ENCODE data around the gene PPP1R14C.

The PPP1R14C gene

DNA sequence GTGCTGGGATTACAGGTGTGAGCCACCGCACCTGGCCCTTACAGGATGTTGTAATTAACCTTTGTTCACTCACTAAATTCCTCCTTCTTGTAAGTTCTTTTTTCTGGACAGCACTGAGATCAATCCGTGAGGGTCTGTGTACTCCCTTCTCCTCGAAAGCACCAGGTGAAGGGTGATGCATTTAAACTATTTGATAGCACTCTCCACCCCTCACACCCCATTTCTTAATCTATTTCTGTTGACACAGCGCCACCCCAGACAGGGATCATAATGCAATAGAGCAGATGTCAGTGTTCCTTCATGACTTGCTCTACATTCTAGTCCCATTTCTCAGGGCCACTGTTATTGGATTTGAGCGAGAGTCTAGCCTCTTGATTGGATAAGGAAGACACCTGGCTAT lies 46.3 kb downstream of the PPP1R14C start:
- no peak for DNase-seq (ENCODE audit: low read depth in 1 of 2, low spot score in 1 of 2)

DNA sequence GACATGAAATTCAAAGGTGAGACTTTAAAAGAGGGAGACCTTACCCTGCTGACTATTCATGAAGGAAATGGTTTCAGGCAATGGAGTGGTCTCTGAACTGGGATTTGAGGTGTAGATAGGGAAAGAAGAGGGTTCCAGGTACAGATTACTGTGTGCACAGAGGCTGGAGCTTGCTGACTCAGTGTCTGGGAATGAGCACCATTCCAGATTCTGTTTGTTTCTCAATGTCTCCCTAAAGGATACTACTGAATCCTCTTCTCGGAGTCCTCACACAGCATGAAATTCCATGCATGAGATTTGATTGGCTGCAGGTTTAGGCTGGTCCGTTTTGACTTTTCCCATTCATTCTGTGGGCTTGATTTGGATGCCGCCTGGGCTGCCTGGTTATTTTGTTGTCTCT lies 49.0 kb downstream of the PPP1R14C start:
- no peak for DNase-seq (ENCODE audit: low read depth in 1 of 2, low spot score in 1 of 2)

DNA sequence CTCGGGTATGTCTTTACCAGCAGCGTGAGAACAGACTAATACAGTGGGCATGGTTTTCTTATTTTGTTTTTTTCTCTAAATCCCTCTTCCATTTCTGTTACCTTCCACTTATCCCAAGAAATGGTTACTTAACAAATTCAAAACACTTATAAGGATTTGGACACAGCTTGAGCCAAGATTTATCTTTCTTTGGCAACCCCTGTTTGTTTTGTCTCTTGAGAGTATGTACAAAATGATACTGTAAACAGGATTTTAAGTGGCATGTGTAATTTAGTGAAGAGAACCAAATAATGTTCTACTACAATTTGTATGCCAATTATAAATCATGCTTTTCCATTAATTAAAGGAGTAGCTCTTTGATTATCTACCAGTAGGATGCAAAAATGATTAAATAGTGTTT lies 51.4 kb downstream of the PPP1R14C start:
- DNase-seq (ENCODE audit: low read depth in 1 of 2, low spot score in 1 of 2), result no peak

DNA sequence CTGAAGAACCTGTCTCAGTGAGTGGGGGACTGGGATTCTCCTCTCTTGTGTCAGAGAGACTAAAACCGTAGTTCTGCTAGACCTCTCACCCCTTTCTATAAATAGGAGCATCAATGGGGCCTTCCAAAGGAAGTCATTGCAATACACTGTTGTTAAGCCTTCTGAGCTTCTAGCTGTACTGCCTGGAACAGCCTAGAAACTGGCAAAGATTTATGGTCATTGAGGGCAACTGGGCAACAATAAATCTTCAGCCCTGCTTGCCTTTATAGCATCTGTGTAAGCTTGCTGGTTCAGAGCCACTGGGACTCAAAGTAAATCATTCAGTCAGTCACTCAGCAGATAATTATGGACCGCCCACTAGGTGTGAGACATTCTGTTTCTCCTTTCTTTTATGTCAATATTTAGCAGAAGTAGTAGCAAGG lies 53.2 kb downstream of the PPP1R14C start:
- DNase-seq (ENCODE audit: low read depth in 1 of 2, low spot score in 1 of 2), result no peak

DNA sequence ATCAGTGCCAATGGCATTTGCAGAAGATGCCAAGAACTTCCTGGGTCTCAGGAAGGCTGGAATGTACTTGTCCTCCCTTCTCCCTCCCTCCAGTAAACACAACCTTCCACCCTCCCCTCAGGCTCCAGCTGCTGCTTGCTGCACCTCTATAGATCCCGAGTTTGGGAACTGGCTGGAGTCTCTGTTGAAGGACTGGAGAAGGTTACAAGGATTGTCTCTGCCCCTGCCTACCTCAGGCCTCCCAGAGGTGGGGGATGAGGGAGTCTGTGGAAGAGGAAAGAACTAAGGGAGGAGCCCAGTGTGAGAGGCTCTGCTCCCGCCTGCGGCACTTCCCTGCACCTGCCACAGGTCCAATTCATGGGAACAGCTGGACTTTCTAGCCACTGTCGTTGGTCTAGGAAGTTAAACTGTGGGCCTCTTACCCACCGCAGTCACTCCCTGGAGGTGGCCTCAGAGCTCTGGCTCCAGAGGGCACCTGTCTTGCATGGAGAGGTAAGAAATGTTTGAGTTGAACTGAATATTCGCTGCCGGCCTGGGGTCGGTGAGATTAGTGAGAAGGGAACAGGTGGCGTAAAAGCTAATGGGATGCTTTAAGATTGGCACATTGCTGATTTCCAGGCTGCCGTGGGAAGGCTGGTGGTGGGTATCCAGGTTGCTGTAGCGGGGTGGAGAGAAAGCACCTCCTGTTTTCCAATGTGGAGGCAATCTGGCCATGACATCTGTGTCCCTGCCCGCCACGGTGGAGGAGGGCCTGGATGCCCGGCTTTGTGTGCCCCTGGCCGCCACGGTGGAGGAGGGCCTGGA lies 54.3 kb downstream of the PPP1R14C start:
- no peak for DNase-seq (ENCODE audit: low read depth in 1 of 2, low spot score in 1 of 2)

DNA sequence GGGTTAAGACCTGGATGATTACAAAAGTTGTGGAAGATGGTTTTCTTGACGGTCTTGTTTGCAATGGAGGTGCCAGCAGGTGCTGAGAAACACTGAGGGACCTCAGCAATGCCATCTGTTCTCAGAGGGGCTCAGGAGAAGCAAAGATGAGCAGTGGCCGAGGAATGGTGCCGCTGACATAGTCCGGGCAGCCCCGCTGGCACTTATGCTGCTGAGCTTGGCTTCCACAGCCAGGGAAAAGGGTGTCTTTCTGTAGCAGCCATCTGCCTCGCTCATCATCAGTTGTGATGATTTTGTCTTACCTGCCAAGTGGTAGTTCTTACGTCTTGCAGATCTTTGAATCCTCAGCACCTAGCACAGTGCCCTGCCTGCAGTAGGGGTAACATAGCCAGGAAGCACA lies 55.7 kb downstream of the PPP1R14C start:
- no peak for DNase-seq (ENCODE audit: low read depth in 1 of 2, low spot score in 1 of 2)

DNA sequence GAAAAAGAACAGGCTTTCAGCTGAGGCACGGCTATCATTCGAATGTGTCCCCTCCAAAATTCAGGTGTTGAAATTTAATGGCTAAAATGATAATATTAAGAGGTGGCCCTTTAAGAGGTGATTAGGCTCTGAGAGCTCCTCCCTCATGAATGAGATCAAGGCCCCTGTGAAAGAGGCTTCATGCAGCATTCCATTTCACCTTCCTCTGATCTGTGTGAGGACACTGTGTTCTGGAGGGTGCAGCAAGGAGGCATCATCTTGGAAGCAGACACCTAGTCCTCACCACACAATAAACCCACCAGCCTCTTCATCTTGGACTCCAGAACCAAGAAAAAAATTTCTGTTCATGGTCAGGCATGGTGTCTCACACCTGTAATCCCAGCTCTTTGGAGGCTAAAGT lies 56.4 kb downstream of the PPP1R14C start:
- DNase-seq (ENCODE audit: low read depth in 1 of 2, low spot score in 1 of 2), result no peak

DNA sequence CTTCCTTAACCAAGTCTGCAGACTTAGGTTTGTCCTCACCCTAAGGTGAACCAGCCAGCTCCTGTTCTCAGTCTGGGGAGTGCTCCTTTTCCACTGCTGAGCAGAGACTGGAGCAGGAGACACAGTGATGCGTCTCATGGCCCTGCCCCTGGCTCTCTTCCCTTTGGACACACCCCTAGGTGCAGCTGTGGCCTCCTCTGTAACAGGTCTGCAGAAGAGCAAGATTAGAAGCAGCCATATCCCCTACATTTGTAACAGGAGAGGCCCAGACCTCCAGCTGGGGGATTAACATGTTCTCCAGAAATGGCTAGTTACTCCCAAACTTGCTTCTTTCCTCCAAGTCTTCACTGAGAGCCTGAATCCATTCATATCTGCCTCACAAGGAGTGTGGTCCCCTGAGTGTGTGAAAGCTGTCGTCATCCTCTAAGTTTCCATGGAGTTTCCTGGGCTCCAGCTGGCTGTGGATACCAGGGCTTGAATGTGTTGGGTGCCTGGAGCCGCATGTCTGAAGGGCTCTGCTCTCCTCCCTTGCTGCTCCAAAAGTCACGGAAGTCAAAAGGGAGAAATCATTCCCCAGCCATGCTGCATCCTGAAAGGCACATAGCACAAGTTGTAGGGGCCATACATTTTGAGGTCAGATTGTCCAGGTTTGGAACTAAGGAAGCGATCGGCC lies 57.7 kb downstream of the PPP1R14C start:
- no peak for DNase-seq (ENCODE audit: low read depth in 1 of 2, low spot score in 1 of 2)

DNA sequence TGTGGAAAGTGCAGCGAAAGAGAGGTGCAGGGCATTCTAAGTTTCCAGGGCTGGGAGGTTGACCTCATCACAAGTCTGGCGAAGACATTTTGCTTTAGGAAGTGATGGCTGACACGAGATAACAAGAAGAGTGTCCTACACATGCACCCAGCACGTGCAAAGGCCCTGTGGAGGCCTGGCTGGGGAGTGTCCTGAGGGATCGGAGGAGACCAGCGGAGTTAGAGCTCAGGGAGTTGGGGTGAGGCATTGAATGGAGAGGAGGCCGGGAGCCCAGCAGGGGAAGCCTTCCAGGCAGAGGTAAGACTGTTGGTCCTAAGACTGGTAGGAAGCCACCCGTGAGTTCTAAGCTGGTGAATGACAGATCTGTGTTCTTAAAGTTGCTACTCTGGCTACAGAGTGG lies 58.4 kb downstream of the PPP1R14C start:
- DNase-seq (ENCODE audit: low read depth in 1 of 2, low spot score in 1 of 2), result no peak

DNA sequence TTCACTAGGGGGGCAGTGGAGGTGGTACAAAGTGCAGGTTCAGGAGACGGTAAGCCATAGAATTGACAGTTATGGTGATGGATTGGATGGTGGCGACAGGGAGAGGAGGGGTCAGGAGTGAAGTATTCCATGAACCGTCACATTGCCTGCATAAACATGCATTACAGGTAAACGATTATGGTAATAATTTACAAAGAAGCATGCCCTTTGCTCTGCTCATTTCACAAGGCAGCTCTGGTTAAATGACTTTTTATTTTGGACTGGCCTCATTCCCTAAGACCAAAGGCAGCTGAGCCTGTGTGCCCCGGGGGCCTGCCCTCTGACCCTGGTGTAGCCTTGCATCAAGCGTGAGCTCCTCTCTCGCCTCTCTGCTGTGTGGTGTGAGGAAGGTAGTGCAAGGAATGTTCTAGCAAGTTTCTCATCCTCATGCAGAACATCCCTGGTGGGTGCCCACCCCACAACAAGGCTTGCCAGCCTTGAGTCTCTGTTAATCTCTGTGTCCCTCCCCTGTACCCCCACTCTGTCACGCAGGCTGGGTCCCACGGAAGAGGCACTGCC lies 59.0 kb downstream of the PPP1R14C start:
- DNase-seq (ENCODE audit: low read depth in 1 of 2, low spot score in 1 of 2), result no peak

DNA sequence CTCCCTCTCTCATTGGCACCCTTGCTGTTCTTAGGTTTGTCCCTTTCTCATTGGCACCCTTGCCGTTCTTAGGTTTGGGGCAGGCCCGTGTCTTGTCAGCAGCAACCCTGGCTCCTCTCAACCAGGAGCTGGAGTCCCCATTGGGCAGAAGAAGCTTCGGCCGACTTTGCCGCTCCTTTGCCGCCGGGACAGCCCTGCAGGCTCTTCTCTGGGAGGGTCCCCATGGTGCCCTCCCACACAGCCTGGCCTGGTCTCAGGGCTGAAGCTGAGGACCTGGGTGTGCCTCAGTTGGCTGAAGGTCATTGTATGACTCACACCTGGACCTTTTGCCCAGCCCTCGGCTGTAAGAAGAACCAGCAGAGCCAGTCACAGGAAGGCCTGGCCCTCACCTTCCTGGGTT lies 59.6 kb downstream of the PPP1R14C start:
- no peak for DNase-seq (ENCODE audit: low read depth in 1 of 2, low spot score in 1 of 2)

DNA sequence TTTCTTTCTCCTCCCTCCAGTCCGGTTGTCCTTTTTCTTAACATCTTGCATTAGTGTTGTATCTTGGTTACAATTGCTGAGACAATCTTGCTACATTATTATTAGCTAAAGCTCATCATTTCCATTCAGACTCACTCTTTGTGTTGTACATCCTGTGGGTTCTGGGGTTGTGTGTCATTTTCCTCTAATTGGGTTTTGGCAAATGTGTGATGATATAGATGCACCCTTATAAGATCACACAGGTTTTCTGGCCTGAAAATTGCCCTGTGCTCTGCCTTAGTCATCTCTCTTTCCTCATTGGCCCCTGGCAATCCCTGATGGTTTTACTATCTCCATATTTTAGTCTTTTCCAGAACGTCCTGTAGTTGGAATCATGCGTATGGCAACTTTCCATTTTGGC lies 60.1 kb downstream of the PPP1R14C start:
- DNase-seq (ENCODE audit: low read depth in 1 of 2, low spot score in 1 of 2), result no peak

DNA sequence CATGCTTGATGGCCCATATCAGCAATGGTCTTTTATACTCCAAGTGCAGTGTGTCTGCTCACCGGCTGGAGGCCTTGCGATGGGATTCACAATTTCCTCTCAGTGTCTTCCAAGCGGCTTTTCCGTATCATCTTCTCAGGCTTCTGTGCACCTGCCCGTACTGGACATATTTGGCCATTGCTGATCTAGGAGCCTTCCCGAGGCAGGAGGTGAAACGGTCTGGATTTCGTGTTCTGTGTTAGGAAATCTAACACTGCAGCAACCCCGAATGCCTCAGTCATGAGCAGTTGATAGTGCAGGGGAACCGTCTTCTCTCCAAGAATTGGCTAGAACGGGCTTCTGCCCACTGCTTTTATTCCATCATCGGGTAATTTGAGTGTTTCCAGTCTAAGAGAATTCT lies 60.5 kb downstream of the PPP1R14C start:
- DNase-seq (ENCODE audit: low read depth in 1 of 2, low spot score in 1 of 2), result no peak

DNA sequence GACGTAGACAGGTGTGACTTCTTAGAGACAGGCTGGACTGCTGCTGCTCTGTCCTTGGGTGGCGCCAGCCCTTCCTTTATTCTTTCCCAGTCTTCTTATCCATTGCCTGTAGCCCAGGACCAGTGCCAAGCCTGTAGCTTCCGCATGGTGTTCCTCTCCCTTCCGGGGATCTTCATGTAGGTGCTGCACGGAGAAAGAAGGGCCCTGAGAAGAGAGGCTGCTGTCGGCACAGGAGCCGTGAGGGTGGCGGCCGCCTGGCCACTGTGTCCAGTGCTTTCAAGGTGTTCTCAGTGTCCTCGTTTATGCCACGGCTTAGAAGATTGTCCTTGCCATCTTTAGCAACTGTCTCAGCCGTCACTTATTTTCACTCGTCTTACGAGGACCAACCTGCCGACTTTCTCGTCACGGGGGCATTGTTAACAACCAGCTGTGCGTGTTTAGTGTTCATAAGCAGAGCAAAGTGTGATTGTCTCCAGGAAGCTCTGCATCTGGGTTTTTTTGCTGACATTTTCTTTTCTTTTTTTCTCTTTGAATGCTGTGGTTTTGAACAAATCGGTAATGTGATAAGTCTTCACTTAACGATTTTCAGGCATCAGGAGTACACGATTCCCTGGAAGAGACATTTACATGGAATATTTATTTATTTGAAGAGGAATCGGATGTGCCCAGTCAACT lies 61.2 kb downstream of the PPP1R14C start:
- DNase-seq (ENCODE audit: low read depth in 1 of 2, low spot score in 1 of 2), result no peak

DNA sequence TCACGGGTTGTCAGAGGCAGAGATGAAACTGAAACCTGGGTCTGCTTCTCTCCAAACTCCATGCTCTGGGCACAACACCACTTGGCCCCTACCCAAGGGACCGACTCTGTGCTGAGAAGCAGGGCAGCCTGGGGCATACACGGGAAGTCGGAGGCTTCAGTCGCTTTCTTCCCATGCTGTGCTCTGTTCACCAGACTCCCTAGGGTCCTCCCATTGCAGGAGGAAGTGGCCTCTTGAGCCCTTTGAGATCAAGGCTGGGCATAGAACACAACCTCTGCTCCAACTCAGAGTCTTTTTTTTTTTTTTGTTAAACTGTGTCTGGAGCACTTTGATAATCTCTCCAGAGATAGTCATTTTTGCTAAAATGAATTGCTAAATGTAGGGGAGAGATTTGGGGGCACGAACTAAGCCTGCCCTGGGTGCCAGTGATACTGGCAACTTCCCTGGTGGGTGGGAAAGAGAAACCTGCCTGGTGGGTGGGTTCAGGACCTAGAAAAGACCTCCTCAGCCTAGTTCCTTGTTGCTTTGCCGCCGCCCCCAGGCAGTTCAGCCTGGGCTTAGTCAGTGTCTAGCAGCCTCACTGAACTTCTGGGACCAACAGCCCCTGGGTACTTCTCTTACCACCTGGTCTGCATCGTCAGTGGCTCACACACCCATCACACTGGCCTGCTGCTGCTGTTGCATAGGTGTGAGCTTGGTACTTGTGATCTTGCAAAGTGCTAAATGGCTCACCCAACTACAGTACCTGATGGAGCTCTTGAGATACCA lies 62.0 kb downstream of the PPP1R14C start:
- DNase-seq (ENCODE audit: low read depth in 1 of 2, low spot score in 1 of 2), result no peak

DNA sequence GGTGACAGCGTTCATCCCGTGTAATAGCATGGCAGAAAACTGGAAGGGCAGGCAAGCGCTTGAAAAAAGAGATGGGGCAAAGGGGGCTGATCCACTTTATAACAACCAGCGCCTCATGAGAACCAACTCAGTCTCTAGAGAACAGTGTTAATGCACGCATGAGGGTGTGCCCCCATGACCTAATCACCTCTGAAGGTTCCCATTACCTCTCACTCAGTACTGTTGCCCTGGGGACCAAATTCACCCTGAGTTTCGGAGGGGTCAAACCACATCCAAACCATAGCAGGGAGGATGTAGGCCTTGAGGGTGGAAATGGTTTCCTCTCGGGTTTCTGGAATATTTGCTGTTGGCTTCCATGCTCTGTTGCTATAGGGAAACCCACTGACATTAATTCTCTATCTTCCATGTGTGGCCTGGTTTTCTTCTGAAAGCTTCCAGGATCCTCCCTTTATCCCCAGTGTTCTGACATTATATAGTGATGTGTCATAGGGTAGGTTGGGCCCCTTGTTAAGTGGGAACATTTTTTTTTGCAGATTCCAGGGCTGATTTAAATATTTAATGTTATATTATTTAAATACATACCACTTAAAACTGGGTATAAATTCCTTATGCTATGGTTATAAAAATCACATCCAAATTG lies 65.2 kb downstream of the PPP1R14C start:
- DNase-seq (ENCODE audit: low read depth in 1 of 2, low spot score in 1 of 2), result no peak

DNA sequence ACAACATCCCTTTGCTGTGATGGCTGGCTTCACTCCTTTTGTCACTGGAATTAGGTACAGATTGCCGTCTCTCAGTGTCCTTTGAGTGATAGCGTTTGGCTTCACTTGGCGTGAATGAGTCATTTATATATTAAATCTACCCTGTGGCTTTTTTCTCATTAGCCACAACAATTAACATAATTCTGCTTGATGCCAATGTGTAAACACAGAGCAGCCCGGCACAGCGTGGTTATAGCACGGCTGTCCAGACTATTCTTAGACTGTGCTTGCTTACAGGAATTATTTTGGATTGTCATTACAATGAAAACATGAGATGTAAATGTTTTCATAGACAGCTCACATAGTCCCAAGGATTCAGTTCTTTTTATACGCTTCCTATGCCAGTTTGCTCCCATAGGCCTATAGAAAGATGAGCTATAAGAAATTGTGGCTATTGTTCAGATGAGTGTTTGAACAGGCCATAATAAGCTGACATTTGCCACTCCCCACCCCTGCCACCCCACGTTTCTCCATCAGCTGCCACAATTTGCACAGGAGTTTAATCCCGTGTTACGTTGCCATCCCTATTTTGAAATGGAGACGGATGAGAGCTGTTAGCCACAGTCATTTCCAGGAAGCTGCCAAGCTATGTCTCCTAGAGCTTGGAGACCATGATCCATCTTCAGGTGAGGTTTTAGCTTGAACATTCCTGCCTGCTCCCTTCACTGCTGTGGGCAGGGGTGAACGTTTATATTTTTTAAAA lies 65.9 kb downstream of the PPP1R14C start:
- DNase-seq (ENCODE audit: low read depth in 1 of 2, low spot score in 1 of 2), result no peak

DNA sequence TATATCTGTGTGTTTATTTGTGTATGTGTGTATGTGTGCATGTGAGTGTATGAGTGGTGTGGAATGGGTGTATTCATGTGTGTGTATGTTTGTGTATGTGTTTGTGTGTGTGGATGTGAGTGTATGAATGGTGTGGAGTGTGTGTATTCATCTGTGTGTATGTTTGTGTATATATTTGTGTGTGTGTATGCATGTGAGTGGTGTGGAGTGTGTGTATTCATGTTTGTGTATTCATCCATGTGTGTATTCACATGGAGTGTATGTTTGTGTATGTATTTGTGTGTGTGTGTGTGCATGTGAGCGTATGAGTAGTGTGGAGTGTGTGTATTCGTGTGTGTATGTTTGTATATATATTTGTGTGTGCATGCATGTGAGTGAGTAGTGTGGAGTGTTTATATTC lies 66.6 kb downstream of the PPP1R14C start:
- no peak for DNase-seq (ENCODE audit: low read depth in 1 of 2, low spot score in 1 of 2)

DNA sequence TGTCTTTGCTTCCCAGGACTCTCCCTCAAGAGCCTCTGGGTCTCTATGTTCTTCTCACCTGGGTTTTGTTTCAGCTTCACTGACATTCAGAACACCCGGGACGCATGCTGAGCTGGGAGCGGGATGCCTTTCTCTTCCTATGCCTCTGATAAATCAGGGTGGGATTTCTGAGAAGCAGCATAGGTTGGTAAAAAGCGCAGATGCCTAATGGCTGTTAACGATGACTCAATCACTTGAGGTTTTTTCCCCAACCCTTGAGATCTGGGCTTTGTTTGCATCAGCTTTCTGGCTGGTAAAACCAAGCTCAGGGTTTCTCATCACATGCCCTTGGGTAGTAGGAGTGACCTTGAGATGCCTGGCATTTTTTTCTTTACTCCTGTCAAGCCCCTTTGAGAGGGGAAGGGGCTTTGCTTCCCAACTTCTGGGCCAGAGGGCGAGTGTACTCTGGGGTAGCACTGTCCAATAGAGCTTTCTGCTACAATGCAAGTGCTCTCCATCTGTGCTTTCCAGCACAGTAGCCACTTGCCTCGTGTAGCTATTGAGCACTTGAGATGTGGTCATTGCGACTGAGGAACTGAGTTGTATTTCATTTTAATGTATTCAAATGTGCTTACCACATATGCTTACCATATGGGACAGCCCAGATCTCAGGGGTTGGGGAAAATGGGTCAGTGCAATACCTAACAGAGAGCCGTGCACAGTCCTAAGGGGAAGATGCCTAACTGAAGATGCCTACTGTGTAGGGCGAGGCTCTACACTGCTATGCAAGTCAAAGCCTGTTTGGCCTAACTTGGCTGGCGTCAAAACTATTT lies 69.1 kb downstream of the PPP1R14C start:
- DNase-seq (ENCODE audit: low read depth in 1 of 2, low spot score in 1 of 2), result no peak

All from activated CD4-positive, alpha-beta T cell treated with anti-CD3 and anti-CD28 coated beads, Interleukin-2, amount 50 U/mL, for 24 hours (primary cell).